RWPE2 (cell line): ENCODE measurements around the gene CD247.

Experiments
- ATAC-seq: fragments of 200-7000 bp; cut with Tn5 transposase; 3 replicates; pipeline ENCODE4 v1.9.1; 2021; ENCODE audit warnings: low read depth
- DNase-seq: peaks from one replicate; pipeline ENCODE4 v3.0.0-alpha.2; 2020; ENCODE audit warnings: low spot score
- H3K27ac ChIP-seq: fragments of 450-650 bp; 2 replicates; pipeline ENCODE4 v1.5.1; 2017; ENCODE audit warnings: mild to moderate bottlenecking; ENCODE audit not compliant: poor library complexity, severe bottlenecking
- H3K27me3 ChIP-seq: fragments of 250-450 bp; sonication (Bioruptor Pico); 2 replicates; pipeline ENCODE4 v1.5.1; 2021; ENCODE audit warnings: mild to moderate bottlenecking, moderate library complexity; ENCODE audit not compliant: insufficient read depth, poor library complexity, severe bottlenecking
- H3K36me3 ChIP-seq: fragments of 250-450 bp; sonication (Bioruptor Pico); 2 replicates; pipeline ENCODE4 v1.5.1; 2020; ENCODE audit warnings: low read depth, mild to moderate bottlenecking, moderate library complexity
- H3K4me1 ChIP-seq: fragments of 250-450 bp; sonication (Bioruptor Pico); 2 replicates; pipeline ENCODE4 v1.5.1; 2021; ENCODE audit warnings: mild to moderate bottlenecking, moderate library complexity; ENCODE audit not compliant: insufficient read depth, poor library complexity, severe bottlenecking
- H3K4me3 ChIP-seq: fragments of 250-450 bp; sonication (Bioruptor Pico); 2 replicates; pipeline ENCODE4 v1.5.1; 2021; ENCODE audit warnings: mild to moderate bottlenecking, moderate library complexity; ENCODE audit not compliant: severe bottlenecking
- H3K9me3 ChIP-seq: fragments of 250-450 bp; sonication (Bioruptor Pico); 2 replicates; pipeline ENCODE4 v1.5.1; 2021; ENCODE audit warnings: mild to moderate bottlenecking, moderate library complexity; ENCODE audit not compliant: severe bottlenecking
- TF ChIP-seq, protein P1 (sequence below): fragments of 450-650 bp; IDR thresholded peaks from one replicate; pipeline ENCODE4 v1.5.1; 2017; ENCODE audit warnings: mild to moderate bottlenecking, moderate library complexity; ENCODE audit not compliant: poor library complexity, severe bottlenecking

The CD247 gene

GRCh38 chr1:167501515-167502191 lies 16.7 kb downstream of the CD247 start:
- Histone ChIP-seq H3K27me3 (peaks cover 4% of the 10 kb centered on the region), H3K27ac (no peak overlapping the region), H3K4me3 (no peak overlapping the region), H3K4me1 (no peaks in the 10 kb centered on the region), H3K9me3 (no peaks in the 10 kb centered on the region), H3K36me3 (no peaks in the 10 kb centered on the region)
- DNase-seq = no peak
- TF ChIP-seq, protein P1, sequence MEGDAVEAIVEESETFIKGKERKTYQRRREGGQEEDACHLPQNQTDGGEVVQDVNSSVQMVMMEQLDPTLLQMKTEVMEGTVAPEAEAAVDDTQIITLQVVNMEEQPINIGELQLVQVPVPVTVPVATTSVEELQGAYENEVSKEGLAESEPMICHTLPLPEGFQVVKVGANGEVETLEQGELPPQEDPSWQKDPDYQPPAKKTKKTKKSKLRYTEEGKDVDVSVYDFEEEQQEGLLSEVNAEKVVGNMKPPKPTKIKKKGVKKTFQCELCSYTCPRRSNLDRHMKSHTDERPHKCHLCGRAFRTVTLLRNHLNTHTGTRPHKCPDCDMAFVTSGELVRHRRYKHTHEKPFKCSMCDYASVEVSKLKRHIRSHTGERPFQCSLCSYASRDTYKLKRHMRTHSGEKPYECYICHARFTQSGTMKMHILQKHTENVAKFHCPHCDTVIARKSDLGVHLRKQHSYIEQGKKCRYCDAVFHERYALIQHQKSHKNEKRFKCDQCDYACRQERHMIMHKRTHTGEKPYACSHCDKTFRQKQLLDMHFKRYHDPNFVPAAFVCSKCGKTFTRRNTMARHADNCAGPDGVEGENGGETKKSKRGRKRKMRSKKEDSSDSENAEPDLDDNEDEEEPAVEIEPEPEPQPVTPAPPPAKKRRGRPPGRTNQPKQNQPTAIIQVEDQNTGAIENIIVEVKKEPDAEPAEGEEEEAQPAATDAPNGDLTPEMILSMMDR = no peak
- no peak for ATAC-seq

DNA sequence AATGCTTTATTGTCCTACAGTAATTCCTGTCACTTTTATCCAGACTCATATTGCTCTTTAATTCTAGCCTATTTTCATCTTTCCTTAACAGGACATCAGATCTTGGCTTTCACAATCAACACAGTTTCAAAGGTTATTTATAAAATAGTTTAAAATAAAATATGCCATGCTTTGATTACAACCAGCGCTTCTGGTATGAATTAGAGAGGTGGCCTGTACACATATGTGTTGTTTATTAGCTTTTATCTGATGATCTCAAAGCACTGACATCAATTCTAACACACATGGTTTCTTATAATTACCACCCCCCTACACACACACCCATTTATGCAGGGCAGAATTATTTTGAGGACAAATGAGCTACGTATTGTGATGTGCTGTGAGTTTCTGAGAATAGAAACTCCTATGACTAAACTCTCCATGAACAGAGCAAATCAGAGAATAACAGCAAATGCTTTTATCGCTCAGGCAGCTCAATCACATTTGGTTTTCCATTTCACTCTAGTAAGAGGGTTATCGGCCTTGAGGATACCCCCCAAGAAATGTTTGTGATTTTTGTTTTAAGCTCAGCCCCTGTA lies 18.0 kb downstream of the CD247 start:
- TF ChIP-seq, protein P1 = no peak
- Histone ChIP-seq H3K4me1 (no peaks in the 10 kb centered on the region), H3K36me3 (no peaks in the 10 kb centered on the region), H3K9me3 (no peaks in the 10 kb centered on the region), H3K27me3 (peaks cover 4% of the 10 kb centered on the region), H3K27ac (no peak overlapping the region), H3K4me3 (no peak overlapping the region)
- DNase-seq (no peak), ATAC-seq (no peak)

DNA sequence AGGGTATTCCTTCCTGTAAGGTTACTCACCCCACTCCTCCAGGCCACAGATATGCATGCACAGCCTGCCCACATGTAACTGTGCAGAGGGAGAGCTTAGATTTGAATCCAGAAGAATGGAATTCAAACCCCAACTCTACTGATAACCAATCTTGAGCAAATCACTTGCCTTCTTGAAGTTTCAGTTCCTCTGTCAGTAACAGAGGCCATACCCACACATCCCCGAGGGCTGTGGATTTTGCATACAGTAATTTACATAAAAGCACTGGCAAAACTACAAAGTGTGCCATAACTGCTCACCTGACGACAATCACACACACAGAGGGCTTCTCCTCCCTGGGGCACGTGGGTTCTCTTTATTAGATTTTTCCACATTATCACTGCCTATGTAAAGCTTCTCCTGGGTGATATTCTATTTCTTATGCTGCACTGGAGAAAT lies 18.6 kb downstream of the CD247 start:
- no peak overlapping the region for H3K27ac ChIP-seq
- H3K36me3 ChIP-seq = no peaks in the 10 kb centered on the region
- no peaks in the 10 kb centered on the region for H3K9me3 ChIP-seq
- no peak overlapping the region for H3K4me3 ChIP-seq
- TF ChIP-seq, protein P1 = no peak
- ATAC-seq (no peak), DNase-seq (no peak)
- no peaks in the 10 kb centered on the region for H3K4me1 ChIP-seq
- H3K27me3 ChIP-seq = peaks cover 4% of the 10 kb centered on the region

DNA sequence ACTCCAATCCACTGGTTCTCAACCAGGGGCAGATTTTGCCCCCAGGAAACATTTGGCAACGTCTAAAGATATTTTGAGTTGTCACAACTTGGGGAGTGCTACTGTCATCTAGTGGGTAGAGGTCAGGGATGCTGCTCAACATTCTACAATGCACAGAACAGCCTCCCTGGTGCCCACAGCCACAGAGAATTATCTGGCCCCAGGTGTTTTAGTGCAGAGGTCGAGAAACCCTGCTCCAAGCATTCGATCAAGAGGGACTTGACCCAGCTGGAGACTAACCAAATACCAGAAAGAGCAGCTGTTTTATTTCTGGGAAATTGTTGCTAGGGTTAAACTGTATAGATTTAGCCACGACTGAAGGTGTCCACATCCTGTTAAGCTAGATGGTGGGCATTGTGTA lies 19.2 kb downstream of the CD247 start:
- no peaks in the 10 kb centered on the region for H3K9me3 ChIP-seq
- no peaks in the 10 kb centered on the region for H3K36me3 ChIP-seq
- H3K27ac ChIP-seq = no peak overlapping the region
- H3K27me3 ChIP-seq = no peaks in the 10 kb centered on the region
- H3K4me3 ChIP-seq = no peak overlapping the region
- DNase-seq (no peak), ATAC-seq (no peak)
- no peaks in the 10 kb centered on the region for H3K4me1 ChIP-seq
- TF ChIP-seq, protein P1 = no peak
